Activated CD4-positive, alpha-beta T cell treated with anti-CD3 and anti-CD28 coated beads for 36 hours (primary cell): Measurements from ENCODE around the gene AGA. TPM values are rescaled to one million over a fixed set of nuclear protein-coding genes. Genes with fewer than 3 reads are reported as not detected.

Experiments
- ATAC-seq: fragments of 200-7000 bp; cut with Tn5 transposase; one replicate; pipeline ENCODE4 v1.10.0; 2021; ENCODE audit warnings: mild to moderate bottlenecking, moderate library complexity
- CTCF ChIA-PET: fragments of 350-600 bp; sonication (Branson Sonifier 250); formaldehyde crosslinking; loops from one replicate; lab custom pipeline; 2021; ENCODE audit warnings: antibody characterized with exemption; lab: Charles Lee
- POLR2A ChIA-PET: fragments of 350-600 bp; sonication (Branson Sonifier 250); formaldehyde crosslinking; loops from one replicate; lab custom pipeline; 2021; ENCODE audit warnings: antibody characterized with exemption, inconsistent platforms; lab: Charles Lee
- DNase-seq: peaks from one replicate; pipeline ENCODE4 v3.0.0-alpha.2; 2020
- H3K27ac Mint-ChIP-seq: one replicate; pipeline ENCODE4 v1.8.0; 2021; ENCODE audit warnings: mixed read lengths
- H3K27me3 Mint-ChIP-seq: one replicate; pipeline ENCODE4 v1.8.0; 2021; ENCODE audit warnings: mixed read lengths
- H3K36me3 Mint-ChIP-seq: one replicate; pipeline ENCODE4 v1.8.0; 2021; ENCODE audit warnings: low read depth, mixed read lengths
- H3K4me1 Mint-ChIP-seq: one replicate; pipeline ENCODE4 v1.8.0; 2021; ENCODE audit warnings: mixed read lengths
- H3K4me3 Mint-ChIP-seq: one replicate; pipeline ENCODE4 v1.8.0; 2021; ENCODE audit warnings: mild to moderate bottlenecking, moderate library complexity, mixed read lengths
- H3K9me3 Mint-ChIP-seq: one replicate; pipeline ENCODE4 v1.8.0; 2021; ENCODE audit warnings: low read depth, mixed read lengths
- intact Hi-C, 2 experiments: fragments of 100-400 bp; cut with DNase I in 1 of 2; cut with micrococcal nuclease in 1 of 2; formaldehyde crosslinking; loops; one replicate each; pipeline versions ENCODE4 v1.14.2 to v1.15.1; 2022 to 2024; cut with DNase I, micrococcal nuclease
- total RNA-seq, 2 experiments: library from RNA; stranded (reverse); gene quantifications; one replicate each; pipeline ENCODE4 v1.2.3, GENCODE V29; 2021

The AGA gene
- 10 to 100 TPM; 20.8 to 27.7 TPM for total RNA-seq

- DNase-seq: peak; percentile 98
- peak within 1 kb of the TSS; percentile 100 for H3K27ac Mint-ChIP-seq
- ChIA-PET POLR2A (interaction anchor here (0.5 to 2.1 kb wide), 6 partner anchors 38 to 191 kb away, joined by 3 to 9 read pairs (median 6); partner anchors contain the start of gene NEIL3), CTCF (interaction anchor here (1.1 to 1.8 kb wide), 6 partner anchors 11 to 195 kb away, joined by 3 to 8 read pairs (median 3); no protein-coding TSS in a partner anchor)
- peaks cover 7% of the 10 kb centered on the region for H3K36me3 Mint-ChIP-seq
- H3K4me3 Mint-ChIP-seq: peak within 1 kb of the TSS; percentile 97
- no peaks in the 10 kb centered on the region for H3K27me3 Mint-ChIP-seq
- H3K4me1 Mint-ChIP-seq: peaks cover 24% of the 10 kb centered on the region
- intact Hi-C loops: loop anchor here (1.0 to 5.0 kb wide), 7 partner anchors 37 to 1247 kb away; partner anchors contain the start of genes NEIL3 (in 2 of the 2) and SPATA4 (in 1 of the 2)
- H3K9me3 Mint-ChIP-seq: no peaks in the 10 kb centered on the region
- ATAC-seq: peak; percentile 91
These were observed at the start of gene AGA for GRCh38 chr4:177441803-177442622. Gene AGA (minus strand): TSS chr4:177442437. CDS start chr4:177442375, 62 bp downstream.

DNA sequence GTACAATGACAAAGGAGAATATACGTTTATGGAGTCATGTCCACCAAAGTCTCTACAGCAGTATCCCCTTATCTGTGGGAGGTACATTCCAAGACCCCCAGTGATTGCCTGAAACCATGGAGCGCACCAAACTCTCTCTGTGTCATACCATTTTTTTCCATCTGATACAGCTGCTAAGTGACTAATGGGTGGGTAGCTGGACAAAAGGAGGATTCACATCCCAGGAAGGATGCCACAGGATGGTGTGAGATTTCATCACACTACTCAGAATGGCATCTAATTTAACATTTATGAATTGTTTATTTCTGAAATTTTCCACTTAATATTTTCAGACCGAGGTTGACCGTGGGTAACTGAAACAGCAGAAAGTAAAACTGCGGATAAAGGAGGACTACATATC lies 49.8 kb upstream of the AGA start:
- Mint-ChIP-seq H3K4me1 (peaks cover 5% of the 10 kb centered on the region), H3K4me3 (no peak overlapping the region), H3K27ac (no peak overlapping the region), H3K36me3 (no peaks in the 10 kb centered on the region), H3K27me3 (no peaks in the 10 kb centered on the region), H3K9me3 (no peaks in the 10 kb centered on the region)
- CTCF ChIA-PET: no interaction called here
- ATAC-seq (no peak), DNase-seq (no peak)
- intact Hi-C loops: no loop called here
- POLR2A ChIA-PET: no interaction called here

DNA sequence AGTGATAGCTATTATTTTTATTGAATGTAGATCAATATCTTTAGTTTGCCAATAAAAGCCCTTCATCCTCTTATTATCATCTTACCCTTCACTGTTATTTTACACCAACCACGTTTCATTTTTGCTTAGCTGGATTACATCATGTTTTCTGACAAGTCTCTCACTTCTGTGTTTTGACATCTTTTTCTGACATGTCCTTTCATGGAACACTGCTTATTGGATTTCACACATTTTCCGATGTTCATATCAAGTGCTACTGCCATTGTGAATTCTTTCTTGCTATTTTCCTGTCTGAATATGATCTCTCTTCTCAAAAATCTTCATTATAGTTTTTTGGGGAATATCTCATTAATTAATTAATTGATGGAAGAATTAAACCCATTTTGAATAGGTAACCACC lies 48.5 kb upstream of the AGA start:
- Mint-ChIP-seq H3K4me3 (no peak overlapping the region), H3K9me3 (no peaks in the 10 kb centered on the region), H3K27ac (no peak overlapping the region), H3K27me3 (no peaks in the 10 kb centered on the region), H3K36me3 (no peaks in the 10 kb centered on the region), H3K4me1 (peaks cover 5% of the 10 kb centered on the region)
- ChIA-PET CTCF (interaction anchor here (0.6 kb wide), 1 partner anchor 240 kb away, joined by 3 read pairs; no protein-coding TSS in a partner anchor), POLR2A (no interaction called here)
- DNase-seq (no peak), ATAC-seq (no peak)
- intact Hi-C loops: no loop called here

- no peak for ATAC-seq
These were observed 47.4 kb upstream of the AGA start for GRCh38 chr4:177489471-177490246.

DNA sequence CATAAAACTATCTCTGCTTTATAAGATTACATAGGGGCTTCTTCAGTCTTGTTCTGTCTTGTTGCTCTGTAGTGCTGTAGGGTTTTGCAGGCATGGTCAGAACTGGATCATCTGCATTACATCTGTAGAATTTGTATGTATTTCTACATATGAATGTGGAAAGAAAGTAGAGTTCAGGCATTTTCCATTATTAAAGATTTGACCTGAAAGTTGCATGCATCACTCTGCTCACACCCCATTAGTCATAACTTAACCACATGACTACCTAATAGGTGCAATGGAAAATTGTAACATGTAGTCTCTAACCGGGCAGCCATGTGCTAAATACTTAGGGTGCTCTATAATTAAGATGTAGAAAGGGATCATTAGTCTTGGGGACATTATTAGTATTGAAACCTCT lies 45.7 kb upstream of the AGA start:
- no peaks in the 10 kb centered on the region for H3K27me3 Mint-ChIP-seq
- H3K36me3 Mint-ChIP-seq: no peaks in the 10 kb centered on the region
- peaks cover 9% of the 10 kb centered on the region for H3K4me1 Mint-ChIP-seq
- H3K4me3 Mint-ChIP-seq: no peak overlapping the region
- intact Hi-C loops: no loop called here
- H3K27ac Mint-ChIP-seq: no peak overlapping the region
- ChIA-PET CTCF (no interaction called here), POLR2A (no interaction called here)
- no peak for ATAC-seq
- no peaks in the 10 kb centered on the region for H3K9me3 Mint-ChIP-seq
- DNase-seq: no peak

More at GRCh38 chr4:177489471-177490246, 47.4 kb upstream of the AGA start:
- ChIA-PET CTCF (no interaction called here), POLR2A (no interaction called here)
- Mint-ChIP-seq H3K27ac (no peak overlapping the region), H3K4me1 (peaks cover 5% of the 10 kb centered on the region), H3K27me3 (no peaks in the 10 kb centered on the region), H3K4me3 (no peak overlapping the region), H3K9me3 (no peaks in the 10 kb centered on the region), H3K36me3 (no peaks in the 10 kb centered on the region)
- intact Hi-C loops: no loop called here
- no peak for DNase-seq

DNA sequence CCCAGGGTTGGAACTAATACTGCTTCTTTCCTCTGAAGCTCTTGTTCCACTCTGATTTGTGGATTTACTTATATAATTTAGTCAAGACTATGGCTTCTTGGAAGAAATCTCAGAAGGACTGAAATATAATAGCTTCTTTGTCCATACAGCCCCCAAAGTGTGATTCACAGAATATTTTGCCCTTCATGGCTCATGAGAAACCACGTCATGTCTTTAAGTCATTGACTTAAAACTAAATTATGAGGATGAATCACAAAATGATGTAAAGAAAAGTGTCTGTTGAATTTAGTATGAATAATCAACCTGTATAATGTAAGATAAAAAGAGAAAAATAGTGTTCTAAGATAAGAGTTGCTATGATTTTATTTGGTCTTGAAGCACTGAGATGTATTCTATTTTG lies 43.3 kb upstream of the AGA start:
- Mint-ChIP-seq H3K4me1 (peaks cover 12% of the 10 kb centered on the region), H3K27ac (no peak overlapping the region), H3K9me3 (no peaks in the 10 kb centered on the region), H3K27me3 (no peaks in the 10 kb centered on the region), H3K4me3 (no peak overlapping the region), H3K36me3 (no peaks in the 10 kb centered on the region)
- ChIA-PET CTCF (interaction anchor here (1.6 kb wide), 1 partner anchor 69 kb away, joined by 3 read pairs; no protein-coding TSS in a partner anchor), POLR2A (no interaction called here)
- DNase-seq: no peak
- no peak for ATAC-seq
- intact Hi-C loops: no loop called here

DNA sequence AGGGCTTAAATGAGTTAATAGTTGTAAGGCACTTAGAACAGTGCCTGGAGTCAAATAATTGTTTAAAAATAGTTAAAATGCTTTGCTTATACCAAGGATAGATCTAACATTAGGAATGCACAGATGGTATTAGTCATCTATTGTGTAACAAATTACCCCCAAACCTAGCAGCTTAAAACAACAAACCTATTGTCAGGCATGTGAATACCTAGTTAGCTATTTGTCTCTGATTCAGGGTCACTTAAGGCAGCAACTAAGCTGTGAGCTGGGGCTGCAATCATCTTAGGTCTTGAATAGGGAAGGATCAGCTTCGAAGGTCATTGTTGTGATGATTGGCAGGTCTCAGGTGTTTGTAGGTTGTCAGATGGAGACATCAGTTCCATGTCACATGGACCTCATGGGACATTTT lies 42.4 kb upstream of the AGA start:
- Mint-ChIP-seq H3K9me3 (no peaks in the 10 kb centered on the region), H3K27me3 (no peaks in the 10 kb centered on the region), H3K4me3 (no peak overlapping the region), H3K36me3 (no peaks in the 10 kb centered on the region), H3K27ac (no peak overlapping the region), H3K4me1 (peaks cover 12% of the 10 kb centered on the region)
- ATAC-seq (no peak), DNase-seq (no peak)
- ChIA-PET POLR2A (no interaction called here), CTCF (interaction anchor here (1.6 to 2.0 kb wide), 2 partner anchors 9 to 70 kb away, joined by 3 to 6 read pairs; no protein-coding TSS in a partner anchor)
- intact Hi-C loops: no loop called here

DNA sequence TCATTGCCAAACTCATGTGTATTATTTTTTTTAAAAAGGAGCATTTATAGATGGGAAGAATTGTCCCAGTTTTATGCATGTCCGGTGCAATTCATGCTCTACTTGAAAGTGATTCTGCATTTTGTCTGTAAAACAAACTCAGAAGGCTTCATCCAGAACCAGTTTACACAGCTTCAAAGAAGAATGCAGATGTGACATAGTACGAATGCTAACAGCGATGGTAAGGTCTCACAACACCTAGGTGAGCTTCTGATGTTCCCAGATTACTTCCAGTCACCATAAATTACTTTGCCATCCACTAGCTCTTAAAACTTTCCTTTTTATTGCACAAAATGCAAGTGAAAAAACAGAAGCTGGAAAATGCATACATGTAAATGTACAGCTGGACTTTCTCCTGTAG lies 41.5 kb upstream of the AGA start:
- no peaks in the 10 kb centered on the region for H3K9me3 Mint-ChIP-seq
- no peak for ATAC-seq
- no peak overlapping the region for H3K4me3 Mint-ChIP-seq
- H3K27ac Mint-ChIP-seq: no peak overlapping the region
- POLR2A ChIA-PET: no interaction called here
- intact Hi-C loops: no loop called here
- CTCF ChIA-PET: interaction anchor here (0.8 to 2.0 kb wide), 3 partner anchors 10 to 55 kb away, joined by 4 to 6 read pairs (median 6); no protein-coding TSS in a partner anchor
- DNase-seq: no peak
- H3K36me3 Mint-ChIP-seq: no peaks in the 10 kb centered on the region
- no peaks in the 10 kb centered on the region for H3K27me3 Mint-ChIP-seq
- H3K4me1 Mint-ChIP-seq: peaks cover 12% of the 10 kb centered on the region

- ChIA-PET CTCF (interaction anchor here (0.8 to 2.0 kb wide), 3 partner anchors 9 to 55 kb away, joined by 4 to 6 read pairs (median 6); no protein-coding TSS in a partner anchor), POLR2A (no interaction called here)
- H3K4me3 Mint-ChIP-seq: no peak overlapping the region
- intact Hi-C loops: no loop called here
- H3K27ac Mint-ChIP-seq: no peak overlapping the region
- ATAC-seq (no peak), DNase-seq (no peak)
- no peaks in the 10 kb centered on the region for H3K9me3 Mint-ChIP-seq
- peaks cover 12% of the 10 kb centered on the region for H3K4me1 Mint-ChIP-seq
- H3K27me3 Mint-ChIP-seq: no peaks in the 10 kb centered on the region
- no peaks in the 10 kb centered on the region for H3K36me3 Mint-ChIP-seq
These were observed 41.0 kb upstream of the AGA start for GRCh38 chr4:177483271-177483670.

- ChIA-PET POLR2A (no interaction called here), CTCF (interaction anchor here (1.3 kb wide), 1 partner anchor 8 kb away, joined by 6 read pairs; no protein-coding TSS in a partner anchor)
- Mint-ChIP-seq H3K4me1 (peaks cover 10% of the 10 kb centered on the region), H3K36me3 (no peaks in the 10 kb centered on the region), H3K27me3 (no peaks in the 10 kb centered on the region), H3K27ac (no peak overlapping the region), H3K4me3 (no peak overlapping the region), H3K9me3 (no peaks in the 10 kb centered on the region)
- ATAC-seq: no peak
- intact Hi-C loops: no loop called here
- DNase-seq: no peak
These were observed 40.1 kb upstream of the AGA start for GRCh38 chr4:177482367-177482766.

DNA sequence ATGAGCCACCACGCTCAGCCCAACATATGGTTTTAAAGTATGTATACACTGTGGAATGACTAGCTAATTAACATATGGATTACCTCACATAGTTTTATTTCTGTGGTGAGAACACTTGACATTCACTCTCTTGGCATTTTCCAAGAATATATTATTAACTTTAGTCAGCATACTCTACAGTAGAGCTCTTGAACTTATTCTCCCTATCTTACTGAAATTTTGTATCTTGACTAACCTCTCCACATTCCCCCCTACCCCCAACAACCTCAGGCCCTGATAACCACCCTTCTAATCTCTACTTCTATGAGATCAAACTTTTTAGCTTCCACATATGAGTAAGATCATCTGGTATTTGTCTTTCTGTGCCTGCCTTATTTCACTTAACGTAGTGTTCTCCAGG lies 38.6 kb upstream of the AGA start:
- H3K27ac Mint-ChIP-seq: no peak overlapping the region
- intact Hi-C loops: no loop called here
- ATAC-seq (no peak), DNase-seq (no peak)
- H3K27me3 Mint-ChIP-seq: no peaks in the 10 kb centered on the region
- no peaks in the 10 kb centered on the region for H3K9me3 Mint-ChIP-seq
- no peak overlapping the region for H3K4me3 Mint-ChIP-seq
- peaks cover 10% of the 10 kb centered on the region for H3K4me1 Mint-ChIP-seq
- POLR2A ChIA-PET: no interaction called here
- H3K36me3 Mint-ChIP-seq: no peaks in the 10 kb centered on the region
- CTCF ChIA-PET: no interaction called here
